Left ventricle myocardium inferior (tissue), 1 donor: Measurements from ENCODE around the gene INHBA. TPM values are rescaled to one million over a fixed set of nuclear protein-coding genes. Genes with fewer than 3 reads are reported as not detected.

Experiments
- DNase-seq: peaks from one replicate; pipeline ENCODE4 v3.0.0-alpha.2; 2020
- H3K27ac ChIP-seq: fragments of 200-600 bp; replicated peaks from 2 replicates; pipeline ENCODE4 v1.8.0; 2021
- H3K27me3 ChIP-seq: fragments of 200-600 bp; 2 replicates; pipeline ENCODE4 v1.8.0; 2021; ENCODE audit warnings: low read depth
- H3K36me3 ChIP-seq: fragments of 200-600 bp; 2 replicates; pipeline ENCODE4 v1.8.0; 2021
- H3K4me1 ChIP-seq: fragments of 200-600 bp; 2 replicates; pipeline ENCODE4 v1.8.0; 2021
- H3K4me3 ChIP-seq: fragments of 200-600 bp; 2 replicates; pipeline ENCODE4 v1.8.0; 2021; ENCODE audit warnings: mild to moderate bottlenecking, moderate library complexity
- H3K9me3 ChIP-seq: fragments of 200-600 bp; replicated peaks from 2 replicates; pipeline ENCODE4 v1.8.0; 2021
- CTCF ChIP-seq: fragments of 200-600 bp; IDR thresholded peaks from 2 replicates; pipeline ENCODE4 v1.8.0; 2021; ENCODE audit warnings: antibody characterized with exemption, mild to moderate bottlenecking, borderline replicate concordance
- intact Hi-C: fragments of 100-400 bp; cut with micrococcal nuclease; formaldehyde crosslinking; loops from one replicate; pipeline ENCODE4 v1.11.0; 2022
- total RNA-seq: library from RNA; stranded (reverse); fragmentation: NEBNext Ultra II Directional; extraction: Animal tissue kit (Norgen Biotek cat#: 25700); gene quantifications from one replicate; pipeline ENCODE4 v1.2.1, GENCODE V29; 2021
- donor health status: DM: no; HTN: yes; CAD: no; lungs with severe emphysema.

The INHBA gene
- total RNA-seq, 1 donor from 2014 or later: 8.6 TPM

GRCh38 chr7:41744161-41744560, 41.3 kb upstream of the INHBA start:
- Histone ChIP-seq H3K27me3 (no peaks in the 10 kb centered on the region), H3K4me1 (no peaks in the 10 kb centered on the region), H3K27ac (no peak overlapping the region), H3K36me3 (no peaks in the 10 kb centered on the region), H3K9me3 (peaks cover 17% of the 10 kb centered on the region), H3K4me3 (no peak overlapping the region)
- intact Hi-C loops: no loop called here
- no peak for DNase-seq
- no peak for TF ChIP-seq CTCF

GRCh38 chr7:41742401-41743020, 39.6 kb upstream of the INHBA start:
- Histone ChIP-seq H3K9me3 (peaks cover 17% of the 10 kb centered on the region), H3K4me1 (no peaks in the 10 kb centered on the region), H3K27ac (no peak overlapping the region), H3K4me3 (no peak overlapping the region), H3K27me3 (no peaks in the 10 kb centered on the region), H3K36me3 (no peaks in the 10 kb centered on the region)
- no peak for TF ChIP-seq CTCF
- intact Hi-C loops: no loop called here
- DNase-seq: no peak

- DNase-seq: no peak
- Histone ChIP-seq H3K27ac (no peak overlapping the region), H3K27me3 (no peaks in the 10 kb centered on the region), H3K4me3 (no peak overlapping the region), H3K4me1 (no peaks in the 10 kb centered on the region), H3K9me3 (peaks cover 17% of the 10 kb centered on the region), H3K36me3 (no peaks in the 10 kb centered on the region)
- intact Hi-C loops: loop anchor here (10.0 kb wide), 1 partner anchor 1414 kb away; no protein-coding TSS in a partner anchor
- no peak for TF ChIP-seq CTCF
Observed at GRCh38 chr7:41738806-41739205, 35.9 kb upstream of the INHBA start.

GRCh38 chr7:41738336-41738735, 35.4 kb upstream of the INHBA start:
- intact Hi-C loops: loop anchor here (10.0 kb wide), 1 partner anchor 1414 kb away; no protein-coding TSS in a partner anchor
- Histone ChIP-seq H3K9me3 (peaks cover 17% of the 10 kb centered on the region), H3K27me3 (no peaks in the 10 kb centered on the region), H3K4me3 (no peak overlapping the region), H3K27ac (no peak overlapping the region), H3K4me1 (no peaks in the 10 kb centered on the region), H3K36me3 (no peaks in the 10 kb centered on the region)
- DNase-seq: no peak
- TF ChIP-seq CTCF: no peak

DNA sequence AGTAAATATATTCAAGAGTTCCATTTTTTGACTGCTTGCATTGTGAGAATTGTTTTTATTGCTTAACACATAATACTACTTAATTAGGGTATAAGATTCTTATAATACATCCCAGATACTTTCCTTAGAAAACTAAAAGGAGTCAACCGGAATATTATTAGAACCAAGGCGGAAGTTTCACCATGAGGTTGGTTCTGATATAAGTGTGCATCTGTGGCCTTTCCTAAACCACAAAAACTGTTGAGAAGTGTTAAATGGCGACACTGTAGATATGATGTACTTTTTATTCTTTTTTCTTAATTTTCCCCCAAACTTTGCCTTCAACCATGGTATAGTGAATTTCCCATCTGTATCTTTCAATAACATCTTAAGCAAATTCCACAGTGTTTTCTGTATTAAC, 32.3 kb upstream of the INHBA start:
- H3K36me3 ChIP-seq: no peaks in the 10 kb centered on the region
- H3K9me3 ChIP-seq: no peaks in the 10 kb centered on the region
- no peak for DNase-seq
- H3K4me1 ChIP-seq: no peaks in the 10 kb centered on the region
- no peaks in the 10 kb centered on the region for H3K27me3 ChIP-seq
- H3K27ac ChIP-seq: no peak overlapping the region
- intact Hi-C loops: loop anchor here (10.0 kb wide), 1 partner anchor 1410 kb away; no protein-coding TSS in a partner anchor
- H3K4me3 ChIP-seq: no peak overlapping the region
- TF ChIP-seq CTCF: no peak
